GM19043 (cell line): ENCODE results near the gene NUDT1.
"Not testable (repeated sequence)": the region's sequence is repeated elsewhere in the genome, so short reads cannot be mapped to it uniquely, and the experiment has no call there.

ENCODE experiments used
- ATAC-seq: cut with Tn5 transposase; IDR thresholded peaks from one replicate; pipeline ENCODE4 v1.9.1; 2021; ENCODE audit warnings: low read depth; ENCODE audit not compliant: unreplicated experiment

The NUDT1 gene

GRCh38 chr7:2264158-2264557 lies 22.1 kb downstream of the NUDT1 start:
- ATAC-seq, result no peak

- no peak for ATAC-seq
Measured at GRCh38 chr7:2266911-2267310, 24.9 kb downstream of the NUDT1 start.

DNA sequence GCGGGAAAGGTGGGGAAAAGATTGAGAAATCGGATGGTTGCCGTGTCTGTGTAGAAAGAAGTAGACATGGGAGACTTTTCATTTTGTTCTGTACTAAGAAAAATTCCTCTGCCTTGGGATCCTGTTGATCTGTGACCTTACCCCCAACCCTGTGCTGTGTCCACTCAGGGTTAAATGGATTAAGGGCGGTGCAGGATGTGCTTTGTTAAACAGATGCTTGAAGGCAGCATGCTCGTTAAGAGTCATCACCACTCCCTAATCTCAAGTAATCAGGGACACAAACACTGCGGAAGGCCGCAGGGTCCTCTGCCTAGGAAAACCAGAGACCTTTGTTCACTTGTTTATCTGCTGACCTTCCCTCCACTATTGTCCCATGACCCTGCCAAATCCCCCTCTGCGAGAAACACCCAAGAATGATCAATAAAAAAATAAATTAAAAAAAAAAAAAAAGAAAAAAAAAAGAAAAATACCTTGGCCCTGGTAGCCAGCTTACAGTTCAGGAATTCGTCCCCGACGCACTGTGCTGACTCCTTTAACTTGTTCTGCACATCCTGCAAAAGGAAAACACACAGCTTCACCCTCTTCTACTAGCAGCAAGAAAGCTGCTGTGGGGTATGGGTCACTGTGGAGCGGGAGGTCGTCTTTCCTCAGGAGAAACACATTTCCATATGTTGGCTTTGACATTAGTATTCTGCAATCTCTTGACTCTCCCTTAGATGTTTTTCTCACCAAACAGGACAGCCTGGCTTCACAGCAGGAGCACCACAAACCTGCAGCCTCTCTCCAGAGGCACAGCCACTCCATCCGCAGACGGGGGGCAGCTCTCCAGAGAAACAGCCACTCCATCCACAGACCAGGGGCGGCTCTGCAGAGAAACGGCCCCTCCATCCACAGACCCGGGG lies 27.3 kb downstream of the NUDT1 start:
- not testable (repeated sequence) for ATAC-seq

GRCh38 chr7:2269991-2270460 lies 28.0 kb downstream of the NUDT1 start:
- ATAC-seq, result no peak

DNA sequence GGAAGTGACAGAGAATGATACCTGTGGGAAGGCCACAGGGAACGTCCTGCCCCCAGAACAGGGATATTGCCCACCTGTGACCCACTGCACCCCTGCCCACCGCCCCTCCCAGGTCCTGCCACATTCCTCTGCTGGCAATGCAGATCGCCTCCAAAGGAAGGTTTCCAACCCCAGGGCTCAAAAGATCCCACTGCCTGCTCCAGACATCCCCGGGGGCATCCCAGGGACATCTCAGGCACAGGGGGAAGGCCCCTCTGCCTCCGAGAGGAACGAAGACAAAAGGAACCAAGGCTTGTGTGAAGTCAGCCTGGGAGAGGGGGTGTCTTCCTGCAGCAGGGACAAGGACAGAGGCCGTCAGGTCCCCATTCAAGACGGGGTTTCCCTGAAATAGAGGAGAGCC lies 28.5 kb downstream of the NUDT1 start:
- ATAC-seq, result no peak

GRCh38 chr7:2271273-2272026 lies 29.4 kb downstream of the NUDT1 start:
- no peak for ATAC-seq

DNA sequence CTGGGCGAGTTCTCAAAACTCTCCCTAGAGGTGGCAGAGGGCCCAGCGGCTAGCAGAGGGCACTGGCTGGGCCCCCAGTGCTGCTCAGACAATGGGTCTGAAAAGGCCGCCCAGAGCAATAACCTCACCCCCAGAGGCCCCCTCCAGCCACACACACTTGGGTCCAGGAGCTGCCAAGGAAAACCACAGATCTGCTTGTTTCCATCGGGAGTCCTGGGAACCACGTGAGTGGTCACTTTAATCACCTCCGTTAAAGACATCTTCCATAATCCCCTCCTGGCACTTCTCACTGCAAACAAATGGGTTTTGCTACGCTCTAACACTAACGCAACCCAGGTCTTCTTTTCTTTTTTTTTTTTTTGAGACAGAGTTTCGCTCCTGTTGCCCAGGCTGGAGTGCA lies 30.0 kb downstream of the NUDT1 start:
- no peak for ATAC-seq

GRCh38 chr7:2273866-2274265 lies 31.8 kb downstream of the NUDT1 start:
- ATAC-seq, result no peak

- ATAC-seq, result no peak
Measured at GRCh38 chr7:2274666-2275065, 32.6 kb downstream of the NUDT1 start.

DNA sequence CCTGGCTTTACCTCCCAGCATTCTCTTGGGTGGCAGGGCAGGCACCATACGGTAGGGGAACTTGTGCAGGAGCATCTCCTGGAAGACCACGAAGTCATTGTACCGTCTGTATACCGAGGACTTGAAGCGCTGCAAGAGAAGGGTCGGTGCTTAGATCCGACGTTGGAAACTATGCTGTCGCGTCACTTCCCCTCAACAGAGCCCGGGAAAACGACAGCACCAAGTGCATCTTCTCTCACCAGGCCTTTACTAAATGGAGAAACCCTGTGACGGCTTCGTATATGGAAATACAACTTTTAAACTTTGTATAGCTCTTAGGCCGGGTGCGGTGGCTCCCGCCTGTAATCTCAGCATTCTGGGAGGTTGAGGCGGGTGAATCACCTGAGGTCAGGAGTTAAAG lies 33.1 kb downstream of the NUDT1 start:
- ATAC-seq, result no peak

- no peak for ATAC-seq
Measured at GRCh38 chr7:2276107-2276506, 34.1 kb downstream of the NUDT1 start.

GRCh38 chr7:2278026-2278425 lies 36.0 kb downstream of the NUDT1 start:
- ATAC-seq, result no peak

- ATAC-seq, result no peak
Measured at GRCh38 chr7:2279896-2280295, 37.9 kb downstream of the NUDT1 start.

GRCh38 chr7:2280424-2280823 lies 38.4 kb downstream of the NUDT1 start:
- no peak for ATAC-seq

DNA sequence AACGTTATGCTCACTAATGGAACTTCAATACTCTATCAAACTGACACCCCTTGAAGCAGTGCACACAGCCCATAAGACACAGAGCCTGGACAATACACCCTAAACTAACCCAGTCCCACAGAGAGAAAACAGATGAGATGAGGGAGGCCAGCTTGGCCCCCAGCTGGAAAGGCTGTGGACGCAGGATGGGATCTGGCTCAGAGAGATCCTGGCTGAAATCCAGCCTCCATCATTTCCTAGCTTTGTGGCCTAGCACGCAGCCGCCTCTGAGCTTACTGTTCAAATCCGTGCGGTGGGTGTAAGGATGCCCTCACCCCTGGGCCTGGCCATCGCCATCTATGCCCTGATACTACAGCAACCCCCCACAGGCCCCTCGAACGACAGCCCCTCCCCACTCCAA lies 39.5 kb downstream of the NUDT1 start:
- no peak for ATAC-seq

- ATAC-seq, result no peak
Measured at GRCh38 chr7:2282185-2282751, 40.2 kb downstream of the NUDT1 start.

- no peak for ATAC-seq
Measured at GRCh38 chr7:2283074-2283473, 41.0 kb downstream of the NUDT1 start.

- no peak for ATAC-seq
Measured at GRCh38 chr7:2287745-2288144, 45.7 kb downstream of the NUDT1 start.

DNA sequence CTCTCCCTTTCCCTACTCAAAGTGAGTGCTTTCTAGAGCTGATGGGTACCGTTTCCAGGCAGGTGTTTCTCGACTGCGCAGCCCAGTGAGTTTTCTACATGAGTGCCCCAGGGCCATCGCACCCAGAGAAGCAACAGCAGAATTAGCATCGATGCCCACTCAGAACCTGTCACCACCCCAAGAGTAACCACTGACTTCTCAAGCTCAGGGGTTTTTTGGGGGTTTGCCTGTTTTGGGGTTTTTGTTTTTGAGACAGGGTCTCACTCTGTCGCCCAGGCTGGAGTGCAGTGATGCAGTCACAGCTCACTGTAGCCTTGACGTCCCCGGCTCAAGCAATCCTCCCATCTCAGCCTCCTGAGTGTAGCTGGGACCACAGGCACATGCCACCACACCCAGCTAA lies 46.5 kb downstream of the NUDT1 start:
- ATAC-seq, result peak; percentile 60

DNA sequence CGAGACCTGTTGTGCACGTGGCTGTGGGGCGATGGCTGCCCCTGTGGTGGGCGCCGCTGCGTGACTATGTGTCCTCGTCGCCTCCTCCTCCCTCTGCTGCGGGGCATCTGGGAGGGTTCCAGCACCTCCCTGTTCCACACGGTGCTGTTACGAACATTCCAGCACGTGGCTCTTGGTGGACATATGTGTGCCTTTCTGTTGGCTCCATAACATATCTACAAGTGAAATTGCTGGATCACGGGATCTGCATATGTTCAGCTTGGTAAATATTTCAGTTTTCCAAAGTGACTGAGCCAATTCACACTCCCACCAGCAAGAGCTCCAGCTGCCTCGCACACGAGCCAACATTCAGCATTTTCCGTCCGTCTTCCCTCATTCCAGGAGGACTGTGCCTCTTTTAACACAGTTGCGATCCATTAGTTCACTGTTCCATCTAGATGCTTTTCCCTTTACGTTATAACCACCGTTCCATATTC lies 47.1 kb downstream of the NUDT1 start:
- ATAC-seq, result no peak

GRCh38 chr7:2289621-2290020 lies 47.6 kb downstream of the NUDT1 start:
- no peak for ATAC-seq
